Fibroblast of the aortic adventitia (primary cell): ENCODE data around the gene SLC25A18. TPM values are rescaled to one million over a fixed set of nuclear protein-coding genes. Genes with fewer than 3 reads are reported as not detected.
"Not testable (repeated sequence)": the region's sequence is repeated elsewhere in the genome, so short reads cannot be mapped to it uniquely, and the experiment has no call there.

Experiments
- DNase-seq: peaks from one replicate; pipeline ENCODE4 v3.0.0-alpha.2; 2010; ENCODE audit warnings: low read depth
- H3K4me3 ChIP-seq: 2 replicates; pipeline ENCODE4 v1.5.1; 2011; ENCODE audit warnings: low read depth, mild to moderate bottlenecking, control low read depth, low read length, moderate library complexity
- total RNA-seq: library from RNA; depleted of rRNA; stranded (reverse); fragments of >200 nt; gene quantifications from 2 replicates; pipeline ENCODE4 v1.2.3, GENCODE V29; 2012; ENCODE audit warnings: low replicate concordance
- TF ChIP-seq, protein P1 (sequence below): IDR thresholded peaks from 2 replicates; pipeline ENCODE4 v1.5.1; 2011; ENCODE audit warnings: mild to moderate bottlenecking, low read length, control low read depth, inconsistent platforms; ENCODE audit not compliant: insufficient read depth

The SLC25A18 gene, protein sequence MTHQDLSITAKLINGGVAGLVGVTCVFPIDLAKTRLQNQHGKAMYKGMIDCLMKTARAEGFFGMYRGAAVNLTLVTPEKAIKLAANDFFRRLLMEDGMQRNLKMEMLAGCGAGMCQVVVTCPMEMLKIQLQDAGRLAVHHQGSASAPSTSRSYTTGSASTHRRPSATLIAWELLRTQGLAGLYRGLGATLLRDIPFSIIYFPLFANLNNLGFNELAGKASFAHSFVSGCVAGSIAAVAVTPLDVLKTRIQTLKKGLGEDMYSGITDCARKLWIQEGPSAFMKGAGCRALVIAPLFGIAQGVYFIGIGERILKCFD
- total RNA-seq, result 0.16 TPM in 1 of 2 replicates, not detected in the other

DNA sequence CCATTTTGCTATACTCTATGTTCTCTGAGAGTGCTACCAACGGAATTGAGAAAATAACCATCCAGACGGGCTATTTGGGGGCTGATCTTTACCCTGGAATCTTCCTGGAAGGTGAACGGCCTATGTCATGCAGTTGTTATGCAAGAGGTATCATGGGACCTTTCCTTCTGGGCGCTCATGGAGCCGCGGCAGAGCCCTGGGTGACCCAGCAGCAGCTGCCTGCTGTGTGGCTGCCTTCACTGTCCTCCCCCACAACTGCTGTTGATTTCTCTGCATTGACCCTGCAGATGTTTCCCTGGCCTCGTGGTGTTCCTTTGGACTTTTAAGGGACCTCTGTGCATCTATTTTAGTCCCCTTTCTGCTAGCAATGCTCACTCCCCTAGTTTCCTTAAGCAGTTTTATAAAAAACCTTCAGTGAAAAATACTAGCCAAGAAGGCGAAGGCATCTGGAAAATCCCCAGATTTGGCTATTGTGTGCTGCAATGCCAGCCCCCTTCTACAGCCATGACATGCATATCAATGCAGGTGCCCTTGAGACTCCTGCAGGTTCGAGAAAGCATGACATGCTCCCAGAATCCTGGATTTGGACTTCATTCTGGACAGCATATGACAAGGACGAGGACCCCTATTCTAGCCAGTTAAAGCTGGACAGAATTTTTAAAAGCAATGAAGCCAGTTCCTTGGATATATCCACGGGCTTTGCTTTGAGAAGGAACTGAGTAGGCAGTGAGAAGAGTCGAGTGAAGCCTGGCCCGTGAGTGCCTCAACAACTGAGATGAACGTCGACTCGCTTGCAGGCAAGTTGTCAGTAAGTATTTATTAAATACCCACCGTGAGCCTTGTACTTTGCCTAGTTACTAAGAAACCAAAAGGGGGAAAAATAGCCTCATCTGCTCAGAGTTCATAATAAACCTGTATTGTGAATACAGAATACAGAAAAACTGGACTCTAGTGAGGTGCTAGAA, at the start of gene SLC25A18:
Gene SLC25A18, plus strand, starts transcription at position 593 of the 965 bp plus-strand sequence. CDS start 16,447 bp downstream, outside the sequence.
- no peak within 1 kb of the TSS for H3K4me3 ChIP-seq
- DNase-seq, result no peak
- TF ChIP-seq, protein P1, sequence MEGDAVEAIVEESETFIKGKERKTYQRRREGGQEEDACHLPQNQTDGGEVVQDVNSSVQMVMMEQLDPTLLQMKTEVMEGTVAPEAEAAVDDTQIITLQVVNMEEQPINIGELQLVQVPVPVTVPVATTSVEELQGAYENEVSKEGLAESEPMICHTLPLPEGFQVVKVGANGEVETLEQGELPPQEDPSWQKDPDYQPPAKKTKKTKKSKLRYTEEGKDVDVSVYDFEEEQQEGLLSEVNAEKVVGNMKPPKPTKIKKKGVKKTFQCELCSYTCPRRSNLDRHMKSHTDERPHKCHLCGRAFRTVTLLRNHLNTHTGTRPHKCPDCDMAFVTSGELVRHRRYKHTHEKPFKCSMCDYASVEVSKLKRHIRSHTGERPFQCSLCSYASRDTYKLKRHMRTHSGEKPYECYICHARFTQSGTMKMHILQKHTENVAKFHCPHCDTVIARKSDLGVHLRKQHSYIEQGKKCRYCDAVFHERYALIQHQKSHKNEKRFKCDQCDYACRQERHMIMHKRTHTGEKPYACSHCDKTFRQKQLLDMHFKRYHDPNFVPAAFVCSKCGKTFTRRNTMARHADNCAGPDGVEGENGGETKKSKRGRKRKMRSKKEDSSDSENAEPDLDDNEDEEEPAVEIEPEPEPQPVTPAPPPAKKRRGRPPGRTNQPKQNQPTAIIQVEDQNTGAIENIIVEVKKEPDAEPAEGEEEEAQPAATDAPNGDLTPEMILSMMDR, result no peak

DNA sequence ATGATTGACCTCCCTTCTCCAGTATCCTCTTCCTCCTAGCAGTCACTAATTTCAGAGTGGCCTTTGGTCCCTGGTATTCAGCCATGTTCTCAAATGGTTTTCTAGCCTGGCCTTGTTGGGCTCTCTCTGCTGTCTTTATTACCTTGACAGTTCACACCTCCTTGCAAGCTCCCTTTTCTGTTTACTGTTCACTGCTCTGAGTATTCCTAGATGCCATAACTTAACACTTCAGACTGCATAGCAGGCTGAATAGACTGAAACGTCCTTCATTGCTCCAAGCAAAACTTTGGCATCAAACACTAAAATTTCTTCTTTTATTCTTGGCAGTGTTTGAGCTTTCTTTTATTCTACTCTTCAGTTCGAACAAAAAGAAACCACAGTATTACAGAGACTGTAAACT, 49.7 kb upstream of the SLC25A18 start:
- TF ChIP-seq, protein P1, result no peak
- no peak overlapping the region for H3K4me3 ChIP-seq
- no peak for DNase-seq

DNA sequence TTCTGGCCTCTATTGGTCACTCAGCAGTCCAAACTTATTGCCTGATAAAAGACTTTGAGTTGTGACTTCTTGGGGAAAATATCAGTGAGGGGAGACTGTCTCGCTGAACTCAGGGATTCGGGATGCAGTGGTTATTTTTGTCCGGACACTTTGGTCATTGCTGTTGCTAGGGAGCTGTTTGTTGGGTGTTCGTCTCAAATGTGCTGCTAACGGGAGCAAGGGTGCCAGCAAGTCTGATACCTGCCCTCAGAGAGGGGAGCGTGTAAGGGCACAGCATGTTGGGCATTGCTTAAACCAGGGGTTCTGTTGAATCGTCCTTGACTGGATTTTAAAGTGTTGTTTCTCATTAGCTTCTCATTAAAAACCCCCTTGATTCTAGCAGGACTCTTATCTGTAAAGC, 49.2 kb upstream of the SLC25A18 start:
- TF ChIP-seq, protein P1, result no peak
- no peak overlapping the region for H3K4me3 ChIP-seq
- no peak for DNase-seq

DNA sequence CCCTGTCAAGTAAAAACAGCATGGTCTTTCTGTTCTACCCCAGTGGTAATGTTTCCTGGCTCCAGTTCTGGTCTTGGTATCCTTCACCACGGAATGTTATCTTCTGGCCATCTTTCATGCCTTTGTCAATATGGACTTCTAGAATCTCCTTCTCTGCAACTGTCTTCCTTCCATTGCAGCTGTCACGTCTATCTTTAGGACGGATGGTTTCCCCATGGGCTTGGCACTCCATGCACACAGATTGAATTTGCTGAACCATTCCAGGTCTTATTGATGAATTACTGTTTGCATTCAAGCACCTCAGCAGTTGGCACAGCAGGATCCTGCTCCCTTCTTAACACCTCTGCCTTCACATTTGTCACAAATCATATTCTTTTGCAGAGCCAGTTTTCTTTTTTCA, 44.9 kb upstream of the SLC25A18 start:
- TF ChIP-seq, protein P1, result no peak
- no peak for DNase-seq
- no peak overlapping the region for H3K4me3 ChIP-seq

DNA sequence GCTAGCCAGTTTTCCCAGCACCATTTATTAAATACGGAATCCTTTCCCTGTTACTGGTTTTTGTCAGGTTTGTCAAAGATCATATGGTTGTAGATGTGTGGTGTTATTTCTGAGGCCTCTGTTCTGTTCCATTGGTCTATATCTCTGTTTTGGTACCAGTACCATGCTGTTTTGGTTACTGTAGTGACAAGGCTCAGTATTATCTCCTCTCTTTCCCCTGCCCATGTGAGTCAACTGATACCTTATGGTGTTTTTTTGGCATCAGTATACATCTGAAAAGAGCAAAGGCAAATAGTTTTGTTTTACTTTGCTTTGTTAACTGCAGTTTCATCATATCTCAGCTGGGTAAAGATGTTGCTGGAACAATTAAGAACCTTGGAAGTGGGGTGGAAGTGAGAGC, 41.3 kb upstream of the SLC25A18 start:
- DNase-seq, H3K4me3 ChIP-seq: not testable (repeated sequence)

DNA sequence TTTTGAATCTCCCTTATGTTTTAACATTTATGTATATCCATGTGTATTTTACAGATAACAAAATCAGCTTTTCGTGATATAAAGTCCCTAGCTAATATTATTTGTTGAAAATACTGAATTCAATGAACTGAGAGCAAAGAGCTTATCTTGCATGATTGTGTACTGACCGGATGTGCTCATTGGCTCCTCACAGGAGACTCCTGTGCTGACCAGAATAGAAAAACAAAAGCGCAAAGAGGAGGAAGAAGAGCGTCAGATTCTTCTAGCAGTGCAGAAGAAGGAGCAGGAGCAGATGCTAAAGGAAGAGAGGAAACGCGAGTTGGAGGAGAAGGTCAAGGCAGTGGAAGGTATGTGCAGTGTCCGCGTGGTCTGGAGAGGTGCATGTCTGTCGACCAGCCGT, 39.4 kb upstream of the SLC25A18 start:
- TF ChIP-seq, protein P1, result no peak
- DNase-seq, result no peak

DNA sequence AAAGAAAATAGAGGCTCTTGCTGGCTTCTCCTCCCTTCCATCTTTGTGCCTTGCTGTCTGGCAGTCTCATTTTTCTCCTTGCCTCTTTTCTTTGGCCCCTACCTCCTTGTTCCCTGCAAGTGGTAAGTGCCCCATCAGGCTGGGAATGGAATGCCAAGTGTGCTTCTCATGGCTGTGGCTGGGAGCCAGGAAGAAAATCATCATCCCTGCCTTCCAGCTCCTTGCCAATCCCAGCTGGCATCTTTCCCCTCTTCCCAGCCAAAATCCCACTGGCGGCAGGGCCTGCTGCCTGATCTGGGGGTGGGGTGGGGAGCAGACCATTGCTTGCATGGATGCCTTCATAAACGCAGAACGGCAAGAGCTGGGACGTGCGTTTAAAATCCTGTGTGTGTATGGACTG, 27.0 kb upstream of the SLC25A18 start:
- H3K4me3 ChIP-seq, result no peak overlapping the region
- TF ChIP-seq, protein P1, result no peak
- DNase-seq, result peak; percentile 20

More for the DNA sequence above, 39.4 kb upstream of the SLC25A18 start:
- H3K4me3 ChIP-seq, result no peak overlapping the region
